Activated B cell treated with CpG ODN at 0.5 μM for 24 hours (primary cell): ENCODE results near the gene WDR54. TPM values are rescaled to one million over a fixed set of nuclear protein-coding genes. Genes with fewer than 3 reads are reported as not detected.
A peak's percentile ranks its signal among the peaks of the same experiment; 100 is the strongest.

Experiments
- ATAC-seq: fragments of 200-7000 bp; cut with Tn5 transposase; one replicate; pipeline ENCODE4 v1.10.0; 2021; ENCODE audit warnings: low read depth, mild to moderate bottlenecking, moderate library complexity
- CTCF ChIA-PET: fragments of 350-600 bp; sonication (Branson Sonifier 250); formaldehyde crosslinking; loops from one replicate; lab custom pipeline; 2021; ENCODE audit warnings: antibody characterized with exemption; lab: Charles Lee
- POLR2A ChIA-PET: fragments of 350-600 bp; sonication (Branson Sonifier 250); formaldehyde crosslinking; loops from one replicate; lab custom pipeline; 2021; ENCODE audit warnings: antibody characterized with exemption; lab: Charles Lee
- DNase-seq: peaks from one replicate; pipeline ENCODE4 v3.0.0; 2022
- H3K27ac Mint-ChIP-seq: one replicate; pipeline ENCODE4 v1.8.0; 2020; ENCODE audit warnings: mixed read lengths
- H3K27me3 Mint-ChIP-seq: one replicate; pipeline ENCODE4 v1.8.0; 2021; ENCODE audit warnings: mixed read lengths
- H3K36me3 Mint-ChIP-seq: one replicate; pipeline ENCODE4 v1.8.0; 2021; ENCODE audit warnings: low read depth, mixed read lengths
- H3K4me1 Mint-ChIP-seq: one replicate; pipeline ENCODE4 v1.8.0; 2021; ENCODE audit warnings: mixed read lengths
- H3K4me3 Mint-ChIP-seq: one replicate; pipeline ENCODE4 v1.8.0; 2020; ENCODE audit warnings: mild to moderate bottlenecking, mixed read lengths
- H3K9me3 Mint-ChIP-seq: one replicate; pipeline ENCODE4 v1.8.0; 2020; ENCODE audit warnings: mixed read lengths
- intact Hi-C: fragments of 100-400 bp; cut with micrococcal nuclease; formaldehyde crosslinking; loops from one replicate; pipeline ENCODE4 v1.15.1; 2024
- total RNA-seq: library from RNA; stranded (reverse); gene quantifications from 2 replicates; pipeline ENCODE4 v1.2.3, GENCODE V29; 2022
- TF ChIP-seq, protein P1 (sequence below): fragments of 200-600 bp; IDR thresholded peaks from one replicate; pipeline ENCODE4 v1.8.0; 2022; ENCODE audit warnings: antibody characterized with exemption, mild to moderate bottlenecking

Gene WDR54
- total RNA-seq, 1 donor from 2014 or later, result 32.3 TPM

DNA sequence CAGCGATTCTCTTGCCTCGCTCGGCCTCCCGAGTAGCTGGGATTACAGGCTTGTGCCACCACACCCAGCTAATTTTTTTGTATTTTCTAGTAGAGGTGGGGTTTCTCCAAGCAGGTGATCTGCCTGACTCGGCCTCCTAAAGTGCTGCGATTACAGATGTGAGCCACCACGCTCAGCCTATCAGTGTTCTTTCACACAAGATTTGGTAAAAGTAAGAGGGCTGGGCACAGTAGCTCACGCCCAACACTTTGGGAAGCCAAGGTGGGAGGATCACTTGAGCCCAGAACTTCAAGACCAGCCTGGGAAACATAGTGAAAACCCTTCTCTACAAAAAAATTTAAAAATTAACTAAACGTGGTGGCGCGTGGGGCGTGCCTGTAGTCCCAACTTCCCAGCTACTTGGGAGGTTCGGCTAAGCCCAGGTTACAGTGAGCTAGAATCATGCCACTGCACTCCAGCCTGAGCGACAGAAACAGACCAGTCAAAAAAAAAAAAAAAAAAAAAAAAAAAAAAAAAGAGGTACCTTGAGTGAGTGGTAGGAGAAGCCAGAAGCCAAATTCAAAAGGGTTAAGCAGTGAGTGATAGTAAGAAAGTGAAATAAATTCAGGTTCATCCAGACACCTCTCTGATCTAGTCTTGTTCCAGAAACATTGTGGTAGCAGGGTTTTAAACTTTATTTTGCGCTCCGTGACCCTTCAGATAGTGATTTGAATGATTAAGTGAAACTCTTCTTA lies 50.0 kb downstream of the WDR54 start:
- ChIA-PET POLR2A (interaction anchor here (0.6 to 4.6 kb wide), 7 partner anchors 10 to 692 kb away, joined by 4 to 127 read pairs (median 11); partner anchors contain the start of genes AUP1, C2orf81, CCDC142 and HTRA2), CTCF (interaction anchor here (1.4 to 1.8 kb wide), 3 partner anchors 10 to 80 kb away, joined by 3 to 15 read pairs (median 9); partner anchors contain the start of genes CCDC142 and TTC31)
- DNase-seq (no peak), ATAC-seq (no peak)
- intact Hi-C loops, result loop anchor here (1.0 to 5.0 kb wide), 5 partner anchors 7 to 58 kb away; partner anchors contain the start of genes AUP1, C2orf81, CCDC142 and HTRA2
- H3K9me3 Mint-ChIP-seq, result no peaks in the 10 kb centered on the region
- peak overlapping the region; percentile 97 for H3K4me3 Mint-ChIP-seq
- TF ChIP-seq, protein P1, sequence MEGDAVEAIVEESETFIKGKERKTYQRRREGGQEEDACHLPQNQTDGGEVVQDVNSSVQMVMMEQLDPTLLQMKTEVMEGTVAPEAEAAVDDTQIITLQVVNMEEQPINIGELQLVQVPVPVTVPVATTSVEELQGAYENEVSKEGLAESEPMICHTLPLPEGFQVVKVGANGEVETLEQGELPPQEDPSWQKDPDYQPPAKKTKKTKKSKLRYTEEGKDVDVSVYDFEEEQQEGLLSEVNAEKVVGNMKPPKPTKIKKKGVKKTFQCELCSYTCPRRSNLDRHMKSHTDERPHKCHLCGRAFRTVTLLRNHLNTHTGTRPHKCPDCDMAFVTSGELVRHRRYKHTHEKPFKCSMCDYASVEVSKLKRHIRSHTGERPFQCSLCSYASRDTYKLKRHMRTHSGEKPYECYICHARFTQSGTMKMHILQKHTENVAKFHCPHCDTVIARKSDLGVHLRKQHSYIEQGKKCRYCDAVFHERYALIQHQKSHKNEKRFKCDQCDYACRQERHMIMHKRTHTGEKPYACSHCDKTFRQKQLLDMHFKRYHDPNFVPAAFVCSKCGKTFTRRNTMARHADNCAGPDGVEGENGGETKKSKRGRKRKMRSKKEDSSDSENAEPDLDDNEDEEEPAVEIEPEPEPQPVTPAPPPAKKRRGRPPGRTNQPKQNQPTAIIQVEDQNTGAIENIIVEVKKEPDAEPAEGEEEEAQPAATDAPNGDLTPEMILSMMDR, result no peak
- H3K27ac Mint-ChIP-seq, result peak overlapping the region; percentile 97
- peaks cover 23% of the 10 kb centered on the region for H3K4me1 Mint-ChIP-seq
- no peaks in the 10 kb centered on the region for H3K27me3 Mint-ChIP-seq
- peaks cover 37% of the 10 kb centered on the region for H3K36me3 Mint-ChIP-seq

DNA sequence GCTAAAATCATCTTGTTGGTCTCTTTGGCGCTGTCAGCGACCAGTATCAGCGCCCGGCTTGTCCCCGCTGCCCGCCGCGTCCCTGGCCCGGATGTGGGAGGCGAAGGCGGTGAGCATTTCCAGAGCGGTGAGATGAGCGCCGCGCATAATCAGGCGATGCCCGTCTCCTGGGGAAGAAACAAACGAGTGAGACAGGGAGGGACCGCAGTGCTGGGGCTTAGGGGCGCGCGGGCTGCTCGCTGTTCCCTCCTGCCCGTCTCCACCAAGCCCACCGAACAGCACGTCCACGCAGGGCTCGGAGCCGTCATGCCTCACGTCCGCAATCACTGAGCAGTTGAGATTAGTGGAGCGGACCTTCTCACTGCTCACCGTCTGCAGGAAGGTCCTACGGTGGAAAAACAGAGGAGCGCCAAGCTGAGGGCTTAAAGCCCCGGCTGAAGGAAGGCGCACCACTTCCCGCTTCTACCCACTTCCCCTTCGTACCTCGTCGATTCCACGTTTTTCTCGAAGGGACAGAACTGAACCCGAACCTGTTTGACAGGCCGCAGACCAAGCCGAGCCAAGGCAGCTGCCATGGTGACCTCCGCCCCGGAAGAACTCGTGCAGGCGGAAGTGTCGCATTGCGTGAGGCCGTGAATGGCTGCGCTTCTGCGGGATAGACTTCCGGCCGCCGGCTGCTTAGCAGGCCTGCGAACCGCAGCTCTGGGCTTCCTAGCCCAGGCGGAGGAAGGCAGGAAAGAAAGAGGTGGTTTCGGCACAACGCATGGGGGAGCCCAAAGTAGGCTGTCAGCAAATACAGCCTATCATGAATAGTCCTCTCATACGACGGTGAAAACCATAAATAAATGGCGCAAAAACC lies 50.8 kb downstream of the WDR54 start, which contains the start of gene MRPL53:
Gene MRPL53 (minus strand): TSS at position 595 of the 859 bp plus-strand sequence. CDS start 20 bp downstream, at position 575.
- H3K9me3 Mint-ChIP-seq, result no peaks in the 10 kb centered on the region
- H3K36me3 Mint-ChIP-seq, result peaks cover 40% of the 10 kb centered on the region
- DNase-seq (peak; percentile 91), ATAC-seq (peak; percentile 89)
- ChIA-PET CTCF (interaction anchor here (0.6 to 1.8 kb wide), 7 partner anchors 9 to 81 kb away, joined by 3 to 15 read pairs (median 3); partner anchors contain the start of genes CCDC142, INO80B, TTC31 and WBP1), POLR2A (interaction anchor here (0.6 to 4.6 kb wide), 18 partner anchors 10 to 294 kb away, joined by 3 to 127 read pairs (median 4); partner anchors contain the start of genes AUP1, C2orf81, CCDC142 and DQX1)
- intact Hi-C loops, result loop anchor here (1.0 to 5.0 kb wide), 5 partner anchors 8 to 57 kb away; partner anchors contain the start of genes AUP1, C2orf81, CCDC142 and HTRA2
- peak within 1 kb of the TSS; percentile 97 for H3K27ac Mint-ChIP-seq
- peak within 1 kb of the TSS; percentile 97 for H3K4me3 Mint-ChIP-seq
- peaks cover 23% of the 10 kb centered on the region for H3K4me1 Mint-ChIP-seq
- H3K27me3 Mint-ChIP-seq, result no peaks in the 10 kb centered on the region
- TF ChIP-seq, protein P1, result no peak

DNA sequence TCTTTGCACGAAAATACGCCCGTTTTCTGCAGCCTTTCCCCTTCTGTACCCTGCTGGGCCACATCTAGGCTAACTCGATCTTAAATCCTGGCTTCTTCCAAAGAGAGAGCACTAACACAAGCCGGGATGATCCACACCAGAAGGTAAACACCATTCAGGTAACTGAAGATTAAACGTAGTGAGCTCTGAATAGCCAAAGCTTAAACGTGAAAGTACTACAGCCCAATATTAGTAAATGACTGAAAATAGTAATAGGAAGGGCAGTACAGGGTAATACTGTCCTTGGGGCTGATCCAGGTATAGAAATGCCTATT lies 51.4 kb downstream of the WDR54 start:
- peak; percentile 2 for ATAC-seq
- TF ChIP-seq, protein P1, result no peak
- H3K4me3 Mint-ChIP-seq, result peak overlapping the region; percentile 97
- H3K27me3 Mint-ChIP-seq, result no peaks in the 10 kb centered on the region
- peaks cover 23% of the 10 kb centered on the region for H3K4me1 Mint-ChIP-seq
- no peak for DNase-seq
- ChIA-PET POLR2A (interaction anchor here (0.6 to 4.6 kb wide), 17 partner anchors 9 to 294 kb away, joined by 3 to 127 read pairs (median 5); partner anchors contain the start of genes AUP1, C2orf81, CCDC142 and DQX1), CTCF (interaction anchor here (0.6 to 1.8 kb wide), 7 partner anchors 9 to 81 kb away, joined by 3 to 15 read pairs (median 3); partner anchors contain the start of genes CCDC142, INO80B, TTC31 and WBP1)
- intact Hi-C loops, result loop anchor here (1.0 to 5.0 kb wide), 5 partner anchors 9 to 56 kb away; partner anchors contain the start of genes AUP1, C2orf81, CCDC142 and HTRA2
- peak overlapping the region; percentile 97 for H3K27ac Mint-ChIP-seq
- H3K9me3 Mint-ChIP-seq, result no peaks in the 10 kb centered on the region
- H3K36me3 Mint-ChIP-seq, result peaks cover 44% of the 10 kb centered on the region

DNA sequence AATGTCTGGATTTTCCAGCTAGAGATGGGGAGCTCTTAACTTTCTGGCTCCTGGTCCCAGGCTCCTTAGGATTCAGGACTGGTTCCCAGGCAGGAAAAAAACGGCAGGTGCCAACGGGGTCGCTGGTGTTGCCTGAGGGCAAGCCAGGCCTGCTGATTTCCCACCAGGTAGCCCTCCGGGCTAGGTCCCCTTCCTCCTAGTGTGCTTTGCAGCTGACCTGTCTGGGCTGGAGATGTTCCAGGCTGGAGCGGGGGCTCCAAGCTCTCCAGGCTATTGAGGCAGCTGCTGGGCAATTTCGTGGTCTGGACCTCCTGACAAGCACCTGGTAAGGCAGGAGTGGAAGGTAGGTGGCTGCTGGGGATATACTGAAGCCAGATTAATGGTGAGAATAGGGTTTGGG lies 53.0 kb downstream of the WDR54 start:
- peaks cover 48% of the 10 kb centered on the region for H3K36me3 Mint-ChIP-seq
- peaks cover 23% of the 10 kb centered on the region for H3K4me1 Mint-ChIP-seq
- H3K27ac Mint-ChIP-seq, result no peak overlapping the region
- intact Hi-C loops, result loop anchor here (5.0 kb wide), 1 partner anchor 52 kb away; the partner anchor contains the start of genes C2orf81 and WDR54
- CTCF ChIA-PET, result no interaction called here
- H3K4me3 Mint-ChIP-seq, result no peak overlapping the region
- no peaks in the 10 kb centered on the region for H3K27me3 Mint-ChIP-seq
- POLR2A ChIA-PET, result interaction anchor here (0.7 to 4.6 kb wide), 3 partner anchors 7 to 33 kb away, joined by 4 to 127 read pairs (median 78); partner anchors contain the start of genes CCDC142, INO80B, PCGF1 and TTC31
- DNase-seq (no peak), ATAC-seq (no peak)
- TF ChIP-seq, protein P1, result no peak
- no peaks in the 10 kb centered on the region for H3K9me3 Mint-ChIP-seq
